Right ventricle myocardium inferior (tissue), 1 donor: Measurements from ENCODE around the gene PGAM1. TPM values are rescaled to one million over a fixed set of nuclear protein-coding genes. Genes with fewer than 3 reads are reported as not detected.
"Not testable (repeated sequence)": the region's sequence is repeated elsewhere in the genome, so short reads cannot be mapped to it uniquely, and the experiment has no call there.

Experiments
- ATAC-seq: fragments of 200-7000 bp; cut with Tn5 transposase; one replicate; pipeline ENCODE4 v1.9.1; 2020; ENCODE audit warnings: mild to moderate bottlenecking, moderate library complexity
- DNase-seq: peaks from one replicate; pipeline ENCODE4 v3.0.0; 2021; ENCODE audit errors: missing footprints
- intact Hi-C: fragments of 100-400 bp; cut with DNase I; formaldehyde crosslinking; loops from one replicate; pipeline ENCODE4 v1.11.0; 2022
- total RNA-seq: library from RNA; stranded (reverse); fragmentation: NEBNext Ultra II Directional; extraction: Animal tissue kit (Norgen Biotek cat#: 25700); gene quantifications from one replicate; pipeline ENCODE4 v1.2.1, GENCODE V29; 2021
- donor health status: DM: no; HTN: yes; CAD: no; lungs with severe emphysema.

PGAM1 gene
- total RNA-seq, 1 donor from 2014 or later = 220 TPM

DNA sequence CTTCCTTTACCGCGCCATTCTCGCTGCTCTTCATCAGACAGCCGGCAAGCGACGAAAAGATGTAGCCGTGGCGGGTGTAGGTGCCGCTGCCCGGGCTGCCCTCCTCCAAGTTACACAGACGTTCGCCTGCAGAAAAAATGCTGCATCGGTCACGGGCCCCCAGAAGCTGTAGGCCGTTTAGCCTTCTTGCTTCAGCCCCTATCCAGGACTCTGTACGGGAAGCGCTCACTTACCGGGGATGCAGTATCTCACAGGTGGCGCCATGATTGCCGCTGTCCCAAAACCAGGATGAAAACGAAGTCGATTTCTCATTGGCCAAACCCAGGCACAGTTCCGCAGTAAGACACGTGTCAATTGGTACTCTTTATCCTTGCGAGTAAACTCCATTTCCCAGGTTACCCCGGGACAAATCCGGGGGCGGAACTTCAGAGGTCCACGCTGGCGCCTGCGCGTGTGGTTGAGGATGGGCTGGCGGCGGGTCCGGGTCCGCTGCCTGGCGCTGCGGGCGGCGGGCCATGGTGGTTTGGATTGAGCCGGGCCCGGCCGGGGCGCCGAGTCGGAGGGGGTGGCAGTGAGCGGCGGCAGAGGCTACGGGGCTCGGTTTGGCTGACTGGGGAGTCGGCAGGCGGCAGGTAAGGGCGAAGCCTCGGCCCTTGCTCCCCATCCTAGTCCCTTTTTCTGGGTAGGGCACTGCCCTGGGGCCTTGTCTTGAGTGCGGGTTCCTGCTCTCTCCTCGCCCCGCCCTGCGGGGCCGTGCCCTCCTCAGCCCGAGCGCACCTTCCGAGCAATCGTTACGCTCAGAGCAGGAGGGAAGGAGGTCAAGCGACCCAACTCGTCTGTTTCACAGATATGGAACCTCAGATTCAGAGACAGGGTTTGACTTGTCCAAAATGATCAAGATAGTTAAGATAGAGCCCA lies 20.0 kb downstream of the PGAM1 start, which contains the start of the genes EXOSC1 and ZDHHC16:
EXOSC1 (minus strand) TSS at position 285 of the 918 bp plus-strand sequence; CDS start at position 264, 21 bp downstream.
ZDHHC16 (plus strand) TSS at position 454 of the 918 bp plus-strand sequence. CDS start 5,501 bp downstream, outside the sequence.
- intact Hi-C loops = no loop called here
- DNase-seq (peak; percentile 94), ATAC-seq (peak; percentile 99)

DNA sequence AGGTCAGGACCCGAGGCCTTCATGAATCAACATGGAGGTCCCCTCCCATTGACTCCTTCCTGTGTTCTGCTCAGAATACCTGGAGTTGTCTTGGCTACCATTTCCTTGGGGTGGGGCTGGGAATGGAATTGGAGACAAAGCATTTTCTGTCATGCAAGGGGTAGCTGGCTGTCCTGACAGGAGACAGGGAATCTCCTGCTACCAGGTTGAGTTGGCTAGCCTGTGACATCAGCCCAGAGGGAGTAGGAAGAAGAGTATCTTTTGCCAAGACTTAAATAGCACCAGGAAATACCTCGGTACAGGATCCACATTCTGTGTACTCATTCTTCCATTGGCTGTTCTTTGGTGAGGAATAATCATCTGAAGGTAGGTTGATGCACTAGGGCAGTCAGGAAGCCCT lies 24.8 kb downstream of the PGAM1 start:
- intact Hi-C loops = no loop called here
- ATAC-seq = no peak
- no peak for DNase-seq

DNA sequence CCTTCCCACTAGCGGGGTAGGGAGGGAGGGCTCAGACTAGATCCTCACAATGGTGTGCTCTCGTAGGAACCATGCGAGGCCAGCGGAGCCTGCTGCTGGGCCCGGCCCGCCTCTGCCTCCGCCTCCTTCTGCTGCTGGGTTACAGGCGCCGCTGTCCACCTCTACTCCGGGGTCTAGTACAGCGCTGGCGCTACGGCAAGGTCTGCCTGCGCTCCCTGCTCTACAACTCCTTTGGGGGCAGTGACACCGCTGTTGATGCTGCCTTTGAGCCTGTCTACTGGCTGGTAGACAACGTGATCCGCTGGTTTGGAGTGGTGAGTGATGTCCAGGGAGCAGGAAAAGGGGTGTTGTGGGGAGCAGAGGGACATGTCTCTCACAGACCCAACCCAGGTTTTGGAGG lies 25.6 kb downstream of the PGAM1 start:
- intact Hi-C loops = no loop called here
- DNase-seq = no peak
- no peak for ATAC-seq

DNA sequence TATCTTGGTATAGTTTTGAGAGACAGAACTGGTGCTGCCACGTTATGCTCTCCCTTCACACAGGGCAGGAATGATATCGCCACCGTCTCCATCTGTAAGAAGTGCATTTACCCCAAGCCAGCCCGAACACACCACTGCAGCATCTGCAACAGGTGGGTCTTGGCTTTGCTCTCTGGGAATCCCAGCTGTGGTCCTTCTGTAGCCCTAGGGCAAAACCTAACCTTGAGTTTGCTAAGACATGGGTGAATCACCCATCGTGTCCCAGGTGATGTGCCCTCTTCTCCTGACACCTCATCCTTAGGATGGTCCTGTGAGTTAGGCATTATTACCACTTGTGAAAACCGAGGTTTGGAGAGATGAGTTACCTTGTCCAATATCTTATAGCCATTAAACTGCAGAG lies 26.4 kb downstream of the PGAM1 start:
- DNase-seq (no peak), ATAC-seq (no peak)
- intact Hi-C loops = no loop called here

DNA sequence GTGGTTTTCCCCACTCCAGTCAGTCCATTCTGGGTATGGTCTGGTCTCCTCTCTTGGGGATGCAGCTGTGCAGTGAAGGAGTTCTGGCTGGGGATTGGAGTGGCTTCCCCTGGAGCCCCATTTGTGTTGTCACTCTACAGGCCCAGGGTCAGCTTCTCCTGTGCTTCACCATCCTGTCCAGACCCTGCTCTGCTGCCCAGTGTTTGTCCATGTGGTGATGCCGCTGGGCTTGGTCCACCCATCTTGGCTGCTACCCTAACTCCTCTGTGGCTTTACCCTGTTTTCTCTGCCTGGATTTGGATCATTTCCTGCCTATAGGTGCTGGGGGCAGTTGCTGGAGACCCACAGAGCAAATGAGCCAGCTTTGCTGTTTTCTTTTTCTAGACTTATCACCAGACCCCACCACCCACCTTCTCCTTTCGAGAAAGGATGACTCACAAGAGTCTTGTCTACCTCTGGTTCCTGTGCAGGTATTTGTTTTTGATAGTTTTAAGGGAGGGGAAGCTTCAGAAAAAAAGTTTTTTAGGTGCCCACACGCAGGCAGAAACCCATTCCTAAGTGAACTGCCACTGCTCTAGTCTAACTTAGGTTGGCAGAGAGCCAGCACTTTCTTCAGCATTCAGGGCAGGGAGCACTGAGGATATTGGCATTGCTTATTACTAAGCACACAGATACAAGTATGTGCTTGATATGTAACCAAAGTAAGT lies 28.5 kb downstream of the PGAM1 start:
- intact Hi-C loops = no loop called here
- ATAC-seq = peak; percentile 49
- no peak for DNase-seq

DNA sequence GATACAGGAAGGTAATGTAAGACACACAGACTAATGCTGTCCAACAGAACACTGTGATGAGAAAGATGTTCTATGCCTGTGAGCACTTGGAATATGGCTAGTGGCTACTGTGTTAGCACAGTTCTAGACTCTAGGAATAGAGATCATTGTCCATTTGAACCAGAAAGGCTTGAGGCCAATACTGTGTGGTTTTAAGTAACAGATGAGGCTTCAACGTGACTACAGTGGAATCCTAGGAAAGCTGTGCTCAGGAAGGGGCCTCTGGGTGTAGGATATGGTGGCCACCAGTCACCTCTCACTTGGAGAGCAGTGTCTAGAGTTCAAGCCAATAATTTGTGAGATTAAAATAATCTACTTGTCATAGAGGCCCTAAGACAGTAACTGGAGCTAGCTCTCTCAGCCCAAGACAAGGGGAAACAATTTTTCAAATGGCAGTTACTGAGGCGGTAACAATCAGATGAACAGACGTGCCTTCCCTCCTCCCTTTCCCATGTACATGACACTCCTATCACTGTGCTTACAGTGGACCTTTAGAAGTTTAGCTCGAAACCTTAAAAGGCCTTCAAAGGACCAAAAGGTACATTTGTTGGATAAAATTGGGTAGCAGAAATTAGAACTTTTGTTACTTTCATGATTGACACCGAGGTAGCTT lies 30.2 kb downstream of the PGAM1 start:
- intact Hi-C loops = no loop called here
- no peak for DNase-seq
- ATAC-seq = no peak

DNA sequence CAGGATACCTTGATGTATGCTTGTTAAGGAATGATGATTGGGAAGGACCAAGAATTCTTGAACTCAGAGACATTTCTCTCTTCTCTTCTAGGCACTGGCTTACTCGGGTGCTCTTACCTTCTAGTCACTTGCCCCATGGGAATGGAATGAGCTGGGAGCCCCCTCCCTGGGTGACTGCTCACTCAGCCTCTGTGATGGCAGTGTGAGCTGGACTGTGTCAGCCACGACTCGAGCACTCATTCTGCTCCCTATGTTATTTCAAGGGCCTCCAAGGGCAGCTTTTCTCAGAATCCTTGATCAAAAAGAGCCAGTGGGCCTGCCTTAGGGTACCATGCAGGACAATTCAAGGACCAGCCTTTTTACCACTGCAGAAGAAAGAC lies 30.7 kb downstream of the PGAM1 start:
- intact Hi-C loops = no loop called here
- no peak for ATAC-seq
- no peak for DNase-seq

DNA sequence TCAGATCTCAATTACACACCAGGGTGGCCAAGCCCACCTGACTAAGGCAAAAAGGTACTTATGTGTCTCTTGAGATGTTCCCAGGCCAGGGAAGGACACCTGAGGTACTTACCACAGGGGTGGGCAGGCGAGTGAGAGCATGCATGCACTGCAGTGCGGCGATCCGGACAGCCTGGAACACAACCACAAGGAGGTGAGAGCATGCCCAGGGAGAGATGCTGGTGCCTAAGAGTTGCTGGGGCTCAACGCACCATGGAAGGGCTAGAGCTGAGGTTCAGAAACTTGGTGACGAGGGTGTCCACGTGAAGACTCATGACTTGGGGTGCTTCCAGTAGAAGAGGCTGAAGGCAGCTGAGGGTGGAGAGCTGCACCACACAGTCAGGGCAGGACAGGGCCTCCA lies 33.1 kb downstream of the PGAM1 start:
- DNase-seq = no peak
- intact Hi-C loops = no loop called here

DNA sequence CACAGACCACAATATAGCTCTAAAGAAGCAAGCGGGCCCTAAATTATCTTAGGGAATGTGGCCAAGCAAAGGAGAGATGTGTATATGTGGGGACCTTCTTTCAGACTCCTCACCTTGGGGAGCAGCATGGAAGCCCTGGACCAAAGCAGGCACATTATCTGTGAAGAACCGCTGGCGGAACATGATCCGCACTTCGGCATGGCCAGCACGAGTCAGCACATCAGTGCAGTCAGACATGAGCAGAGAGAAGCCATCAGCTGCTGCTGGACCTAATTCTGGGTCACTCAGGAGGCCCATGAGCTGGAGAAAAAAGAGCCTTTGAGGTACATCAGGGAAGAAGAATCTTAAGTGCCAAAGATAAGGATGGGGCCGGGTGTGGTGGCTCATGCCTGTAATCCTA lies 33.9 kb downstream of the PGAM1 start:
- ATAC-seq (no peak), DNase-seq (no peak)
- intact Hi-C loops = loop anchor here (5.0 kb wide), 2 partner anchors 37 to 152 kb away; partner anchors contain the start of genes MMS19 and UBTD1

More for the DNA sequence above, 33.1 kb downstream of the PGAM1 start:
- no peak for ATAC-seq

DNA sequence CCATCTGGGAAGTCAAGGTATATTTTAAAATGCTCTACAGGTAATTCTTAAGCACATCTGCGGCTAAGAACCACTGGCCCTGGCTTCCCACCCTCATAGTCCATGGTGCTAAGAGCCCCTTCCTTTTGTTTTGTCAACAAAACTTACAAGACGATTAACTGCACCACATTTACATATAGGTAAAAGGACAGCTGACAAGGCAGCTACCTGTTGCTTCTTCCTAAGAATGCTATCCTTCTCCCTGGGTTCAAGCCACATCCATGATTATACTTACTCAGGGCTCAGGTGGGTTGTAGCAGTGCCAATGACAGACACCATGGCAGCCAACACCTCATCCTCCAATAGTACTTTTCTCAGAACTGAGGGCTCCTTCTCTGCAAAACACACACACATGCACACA lies 36.3 kb downstream of the PGAM1 start:
- ATAC-seq = no peak
- DNase-seq = no peak
- intact Hi-C loops = loop anchor here (5.0 kb wide), 2 partner anchors 35 to 150 kb away; partner anchors contain the start of genes MMS19 and UBTD1

DNA sequence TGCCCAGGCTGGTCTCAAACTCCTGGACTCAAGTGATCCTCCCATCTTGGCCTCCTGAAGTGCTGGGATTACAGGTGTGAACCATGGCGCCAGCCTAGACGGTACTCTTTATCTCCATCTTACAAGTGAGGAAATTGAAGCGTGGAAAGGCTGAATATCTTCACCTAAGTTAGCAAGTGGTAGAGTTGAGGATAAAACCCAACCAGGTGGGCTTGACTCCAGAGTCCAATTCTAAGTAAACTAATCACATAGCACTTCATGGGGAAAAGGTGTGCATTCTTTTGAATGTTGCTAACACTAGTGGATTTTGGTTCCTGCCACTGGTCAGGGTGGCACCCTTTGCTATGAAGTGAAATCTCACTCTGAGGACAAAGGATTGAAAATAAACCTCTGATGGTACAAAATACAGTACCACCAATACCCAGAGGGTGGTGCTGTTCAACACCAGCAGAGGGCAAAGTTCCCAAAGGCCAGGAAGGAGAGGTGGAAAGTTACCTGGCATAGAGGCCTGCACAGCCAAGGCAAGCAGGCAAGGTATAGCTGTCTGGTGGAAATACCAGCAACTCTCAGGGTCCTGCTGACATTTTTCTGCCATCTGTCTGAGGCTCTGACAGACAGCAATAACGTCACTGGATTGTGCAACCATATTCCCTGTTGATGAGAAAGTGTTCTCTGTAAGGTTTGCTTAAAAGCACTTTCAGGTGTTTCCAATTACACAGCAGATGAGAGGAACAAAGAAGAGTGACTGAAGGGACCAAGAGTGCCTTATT lies 37.6 kb downstream of the PGAM1 start:
- DNase-seq = no peak
- ATAC-seq = peak; percentile 37
- intact Hi-C loops = loop anchor here (1.0 to 5.0 kb wide), 3 partner anchors 34 to 149 kb away; partner anchors contain the start of genes MMS19 and UBTD1

DNA sequence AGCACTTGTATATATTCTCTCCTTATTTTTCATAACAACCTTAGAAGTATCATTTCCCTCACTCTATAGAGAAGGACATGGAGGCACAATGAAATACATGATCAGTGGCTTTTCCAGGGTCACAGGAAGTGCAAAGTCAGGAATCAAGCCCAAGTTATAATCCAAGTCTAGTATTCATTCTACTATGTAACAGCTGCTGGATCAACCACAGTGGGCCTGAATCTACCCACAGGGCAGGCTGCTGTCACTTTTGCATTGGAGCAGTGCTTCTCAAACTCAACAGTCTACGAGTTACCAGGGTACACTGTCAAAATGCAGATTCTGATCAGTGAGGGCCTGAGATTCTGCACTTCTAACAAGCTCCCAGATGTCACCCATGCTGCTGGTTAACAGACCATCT lies 38.2 kb downstream of the PGAM1 start:
- DNase-seq = no peak
- no peak for ATAC-seq
- intact Hi-C loops = loop anchor here (5.0 kb wide), 2 partner anchors 33 to 148 kb away; partner anchors contain the start of genes MMS19 and UBTD1

DNA sequence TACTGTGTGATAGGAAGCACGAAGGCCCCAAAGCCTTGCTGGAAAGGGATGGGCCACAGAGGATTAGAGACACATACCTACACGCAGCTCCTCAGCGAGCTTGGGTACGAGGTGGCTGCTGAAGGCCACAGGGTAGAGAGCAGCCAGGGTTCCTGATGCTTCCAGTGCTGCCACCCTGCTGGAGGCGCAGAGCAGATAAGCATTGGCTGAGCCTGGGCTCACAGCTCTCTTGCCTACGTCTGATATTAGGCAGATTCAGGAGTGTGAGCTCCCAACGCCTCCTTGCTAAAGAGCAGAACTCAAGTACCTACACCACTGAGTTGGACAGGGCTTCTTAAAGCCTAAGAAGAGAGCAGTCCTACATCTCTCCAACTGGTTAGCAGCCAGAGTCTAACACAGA lies 40.0 kb downstream of the PGAM1 start:
- ATAC-seq (no peak), DNase-seq (no peak)
- intact Hi-C loops = no loop called here

DNA sequence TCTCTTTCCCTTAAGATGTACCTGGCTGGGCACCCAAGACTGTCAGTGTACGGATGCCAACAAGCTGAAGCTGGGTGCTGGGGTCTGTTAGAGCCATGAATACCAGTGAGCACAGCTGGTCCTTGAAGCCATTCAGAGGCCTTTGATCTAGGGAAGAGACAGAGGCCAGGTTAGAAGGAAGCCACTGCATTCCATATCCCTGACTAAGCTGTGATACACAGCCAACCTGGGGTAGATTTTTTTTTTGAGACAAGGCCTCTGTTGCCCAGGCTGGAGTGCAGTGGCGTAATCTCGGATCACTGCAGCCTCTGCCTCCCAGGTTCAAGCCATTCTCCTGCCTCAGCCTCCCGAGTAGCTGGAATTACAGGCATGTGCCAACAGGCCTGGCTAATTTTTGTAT lies 40.8 kb downstream of the PGAM1 start:
- intact Hi-C loops = no loop called here
- no peak for DNase-seq
- ATAC-seq = no peak

DNA sequence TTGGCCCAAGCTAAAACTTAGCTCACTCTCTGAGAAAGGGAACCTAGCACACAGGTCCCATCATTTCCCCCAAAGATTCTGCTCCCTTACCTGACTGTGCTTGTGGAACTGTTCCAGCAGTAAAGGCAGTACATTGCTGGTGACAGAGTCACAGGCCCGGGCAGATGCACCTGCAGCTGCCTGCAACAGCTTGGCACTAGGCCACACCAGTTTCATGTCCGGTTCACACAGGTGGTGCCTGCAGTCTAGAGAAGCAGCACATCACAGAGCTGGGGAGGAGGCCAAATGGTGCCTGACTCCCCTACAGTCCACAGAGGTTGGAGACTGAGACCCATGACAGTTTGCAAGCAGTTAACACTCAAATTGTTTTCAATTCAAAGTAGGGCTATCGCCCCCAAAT lies 42.2 kb downstream of the PGAM1 start:
- DNase-seq (no peak), ATAC-seq (no peak)
- intact Hi-C loops = no loop called here

DNA sequence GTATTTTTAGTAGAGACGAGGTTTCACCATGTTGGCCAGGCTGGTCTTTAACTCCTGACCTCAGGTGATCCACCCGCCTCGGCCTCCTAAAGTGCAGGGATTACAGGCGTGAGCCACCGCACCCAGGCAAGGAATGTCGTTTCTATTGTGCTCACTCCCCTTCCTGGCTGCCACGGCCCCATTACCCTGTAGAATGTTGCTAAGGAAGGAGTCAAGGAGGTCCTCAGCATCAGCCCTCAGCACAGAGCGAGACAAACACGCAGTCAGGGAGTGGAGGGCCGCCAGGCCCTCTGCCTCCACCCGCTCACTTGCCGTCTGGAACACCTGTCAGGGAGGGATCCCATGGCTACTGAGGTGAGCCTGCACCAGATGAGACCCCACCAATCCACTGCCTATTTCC lies 42.8 kb downstream of the PGAM1 start:
- intact Hi-C loops, ATAC-seq, DNase-seq: not testable (repeated sequence)

DNA sequence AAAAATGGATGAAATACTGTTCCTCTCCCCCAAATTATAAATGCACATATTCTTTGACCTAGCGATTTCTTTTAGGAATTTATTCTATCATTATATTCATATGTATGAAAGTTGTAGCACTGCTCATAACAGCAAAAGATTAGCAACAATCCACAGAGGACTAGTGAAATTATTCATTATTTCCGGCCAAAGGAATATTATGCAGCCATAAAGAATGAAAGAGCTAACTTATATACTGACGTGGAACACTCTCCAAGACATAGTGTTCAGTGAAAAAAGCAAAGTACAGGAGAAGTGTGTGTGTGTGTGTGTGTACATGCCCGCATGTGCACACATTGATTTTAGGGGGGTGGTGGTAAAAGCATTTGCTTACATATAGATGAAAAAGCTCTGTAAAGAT lies 48.9 kb downstream of the PGAM1 start:
- DNase-seq (no peak), ATAC-seq (no peak)
- intact Hi-C loops = no loop called here

DNA sequence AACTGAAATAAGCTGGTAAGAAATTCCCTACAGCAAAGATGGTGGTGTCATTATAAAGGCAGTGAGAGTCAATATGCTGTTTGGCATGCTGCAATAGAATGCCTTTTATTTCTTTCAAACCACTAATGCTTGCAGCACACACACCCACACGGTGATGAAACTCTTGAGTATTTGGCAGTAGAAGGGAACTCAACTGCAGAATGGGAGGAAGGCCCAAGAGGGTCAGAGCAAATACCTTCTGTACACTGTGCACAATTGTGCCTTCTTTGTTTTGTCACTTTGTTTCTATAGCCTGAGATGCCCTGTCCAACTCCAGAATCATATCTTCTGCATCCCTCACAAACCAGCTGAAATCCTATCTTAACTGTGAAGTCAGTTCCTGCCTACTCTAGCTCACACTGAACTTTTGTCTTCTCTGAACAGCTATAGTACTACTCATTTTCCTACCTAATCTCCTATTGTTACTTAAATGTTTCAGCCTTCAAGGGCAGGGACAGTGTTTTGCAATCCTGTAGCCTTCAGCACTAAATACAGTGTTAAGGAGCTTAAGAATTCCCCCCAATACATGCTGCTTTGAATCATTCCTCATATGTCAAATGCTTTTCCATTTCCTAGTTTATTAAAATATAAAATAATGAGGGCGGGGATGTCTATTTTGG lies 50.1 kb downstream of the PGAM1 start:
- intact Hi-C loops = no loop called here
- ATAC-seq (peak; percentile 86), DNase-seq (no peak)
